HG03439 (cell line): ENCODE data around the gene AASDHPPT.
A peak's percentile ranks its signal among the peaks of the same experiment; 100 is the strongest.
"Not testable (repeated sequence)": the region's sequence is repeated elsewhere in the genome, so short reads cannot be mapped to it uniquely, and the experiment has no call there.

Experiments used
- ATAC-seq: cut with Tn5 transposase; IDR thresholded peaks from one replicate; pipeline ENCODE4 v1.9.1; 2021; ENCODE audit warnings: mild to moderate bottlenecking, moderate library complexity; ENCODE audit not compliant: unreplicated experiment

Gene AASDHPPT, protein sequence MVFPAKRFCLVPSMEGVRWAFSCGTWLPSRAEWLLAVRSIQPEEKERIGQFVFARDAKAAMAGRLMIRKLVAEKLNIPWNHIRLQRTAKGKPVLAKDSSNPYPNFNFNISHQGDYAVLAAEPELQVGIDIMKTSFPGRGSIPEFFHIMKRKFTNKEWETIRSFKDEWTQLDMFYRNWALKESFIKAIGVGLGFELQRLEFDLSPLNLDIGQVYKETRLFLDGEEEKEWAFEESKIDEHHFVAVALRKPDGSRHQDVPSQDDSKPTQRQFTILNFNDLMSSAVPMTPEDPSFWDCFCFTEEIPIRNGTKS

GRCh38 chr11:106077609-106078455 is at the start of gene AASDHPPT:
Gene AASDHPPT (plus strand): TSS chr11:106077662. CDS start chr11:106077711, 49 bp downstream.
- peak; percentile 27 for ATAC-seq

GRCh38 chr11:106030609-106031008 is 46.9 kb upstream of the AASDHPPT start:
- no peak for ATAC-seq

- no peak for ATAC-seq
Observed at GRCh38 chr11:106031202-106031810, 46.2 kb upstream of the AASDHPPT start.

DNA sequence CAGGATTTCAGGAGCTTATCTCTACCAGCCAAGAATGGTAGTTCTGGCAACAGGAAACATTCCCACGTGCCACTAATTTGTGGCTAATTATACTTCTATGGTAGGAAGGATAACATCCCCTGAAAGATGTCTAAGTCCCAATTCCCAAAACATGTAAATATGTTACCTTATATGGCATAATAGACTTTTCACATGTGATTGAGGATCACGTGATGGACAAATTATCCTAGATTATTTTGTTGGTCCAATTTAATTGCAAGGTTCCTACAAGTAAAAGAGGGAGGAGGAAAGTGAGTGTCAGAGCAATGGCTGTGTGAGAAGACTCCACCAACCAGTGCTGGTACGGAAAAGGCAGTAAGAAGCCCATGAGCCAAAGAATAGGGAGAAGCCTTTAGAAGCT is 45.5 kb upstream of the AASDHPPT start:
- ATAC-seq = no peak

- no peak for ATAC-seq
Observed at GRCh38 chr11:106032861-106033260, 44.6 kb upstream of the AASDHPPT start.

- no peak for ATAC-seq
Observed at GRCh38 chr11:106043540-106043939, 33.9 kb upstream of the AASDHPPT start.

DNA sequence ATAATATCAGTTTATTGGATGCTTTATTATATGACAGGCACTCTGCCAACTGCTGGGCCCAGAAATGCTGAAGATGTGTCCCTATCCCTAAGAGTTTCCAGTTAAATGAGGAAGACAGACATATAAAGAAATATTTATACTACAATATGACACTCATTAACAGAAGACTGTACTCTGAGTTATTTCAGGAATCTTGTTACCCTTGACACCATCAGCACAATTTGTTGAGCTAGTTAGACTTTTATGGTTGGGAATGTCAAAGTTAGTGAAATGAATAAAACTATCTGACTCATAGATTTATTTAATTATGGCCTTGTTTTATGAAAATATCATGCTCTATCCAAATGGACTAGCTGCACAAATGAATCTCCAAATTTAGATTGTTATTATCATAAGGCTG is 29.8 kb upstream of the AASDHPPT start:
- no peak for ATAC-seq

DNA sequence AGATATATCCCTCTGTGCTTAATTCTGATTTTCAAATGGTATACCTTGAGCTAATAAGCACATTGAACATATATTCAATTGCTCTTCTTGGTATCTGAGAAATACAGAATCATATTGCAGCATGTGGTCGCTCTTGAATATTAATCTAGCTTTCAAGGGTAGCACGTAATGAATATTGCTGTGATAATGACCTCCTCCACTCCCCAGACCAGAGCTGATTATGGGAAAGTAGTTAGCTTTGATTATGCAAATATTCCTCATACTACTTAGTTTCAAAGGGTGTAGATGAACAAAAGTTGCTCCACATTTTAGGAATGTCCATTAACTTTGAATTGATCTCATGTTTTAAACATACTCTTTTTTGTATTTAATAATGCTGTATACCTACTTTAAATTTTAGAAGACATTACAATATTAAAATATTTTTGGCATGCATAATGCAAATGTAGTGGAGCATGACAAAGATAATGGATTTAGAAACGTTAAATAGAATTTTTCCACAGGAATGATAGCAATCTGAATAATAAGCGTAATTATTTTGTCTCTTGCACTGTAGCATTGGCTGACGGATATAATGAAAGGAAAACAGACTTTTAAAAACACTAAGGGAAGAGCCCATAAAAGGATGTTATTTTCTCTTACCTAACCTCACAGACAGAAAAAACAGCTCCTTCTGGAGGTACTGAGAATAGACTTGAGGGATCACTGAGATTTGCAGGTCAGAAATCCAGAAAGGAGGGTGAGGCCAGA is 27.6 kb upstream of the AASDHPPT start:
- ATAC-seq = no peak

DNA sequence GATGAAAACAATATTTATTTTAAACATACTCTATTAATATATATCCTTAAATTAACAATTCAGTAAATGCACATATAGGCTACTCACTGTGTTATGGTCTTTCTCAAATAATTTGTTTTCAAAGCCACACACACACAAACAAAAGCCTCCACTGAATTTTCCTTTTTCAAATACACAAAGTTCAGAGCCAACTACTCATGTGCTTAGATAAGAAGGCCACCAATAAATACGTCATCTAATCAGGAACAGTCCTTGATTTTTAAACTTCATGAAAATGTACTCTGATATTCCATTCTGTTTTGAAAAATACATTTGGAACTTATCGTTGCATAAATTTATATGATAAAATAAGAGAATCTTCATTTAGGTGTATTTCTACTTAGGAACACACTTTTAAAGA is 26.4 kb upstream of the AASDHPPT start:
- ATAC-seq = no peak

GRCh38 chr11:106058377-106058776 is 19.1 kb upstream of the AASDHPPT start:
- not testable (repeated sequence) for ATAC-seq

GRCh38 chr11:106059617-106060016 is 17.8 kb upstream of the AASDHPPT start:
- no peak for ATAC-seq

GRCh38 chr11:106061249-106061784 is 16.1 kb upstream of the AASDHPPT start:
- no peak for ATAC-seq

GRCh38 chr11:106061954-106062949 is 15.2 kb upstream of the AASDHPPT start:
- no peak for ATAC-seq

DNA sequence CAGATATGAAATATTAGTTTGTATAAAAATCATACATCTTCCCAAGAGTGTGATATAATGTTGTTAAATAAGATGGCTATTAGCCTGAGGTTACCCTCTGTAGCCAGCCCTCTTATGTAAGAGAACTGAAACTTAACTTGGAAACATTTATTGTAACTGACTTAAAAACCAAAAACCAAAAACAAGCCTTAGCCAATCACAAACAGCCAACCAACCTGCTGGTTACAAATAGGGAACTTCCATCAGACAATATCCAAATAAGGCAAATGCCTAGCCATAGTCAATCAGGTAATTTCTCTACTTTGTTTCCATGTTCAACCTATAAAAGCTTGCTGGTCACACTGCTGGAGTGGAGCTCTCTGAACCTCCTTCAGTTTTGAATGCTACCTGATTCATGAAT is 14.5 kb upstream of the AASDHPPT start:
- no peak for ATAC-seq

DNA sequence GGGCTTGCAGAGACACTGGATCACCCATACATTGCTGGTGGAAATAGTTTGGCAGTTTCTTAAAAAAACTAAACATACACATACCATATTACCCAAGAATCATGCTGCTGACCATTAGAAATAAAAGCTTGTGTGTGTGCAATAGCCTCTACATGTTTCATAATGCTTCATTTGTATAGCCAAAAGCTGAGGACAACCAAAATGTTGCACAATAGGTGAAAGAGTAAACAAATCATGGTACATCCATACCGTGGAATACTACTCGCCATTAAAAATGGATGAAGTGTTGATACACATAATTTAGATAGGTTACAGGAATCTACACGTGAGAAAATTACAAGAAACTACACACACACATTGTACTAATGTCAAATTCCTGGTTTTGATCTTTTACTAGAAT is 6.9 kb upstream of the AASDHPPT start:
- ATAC-seq = no peak

DNA sequence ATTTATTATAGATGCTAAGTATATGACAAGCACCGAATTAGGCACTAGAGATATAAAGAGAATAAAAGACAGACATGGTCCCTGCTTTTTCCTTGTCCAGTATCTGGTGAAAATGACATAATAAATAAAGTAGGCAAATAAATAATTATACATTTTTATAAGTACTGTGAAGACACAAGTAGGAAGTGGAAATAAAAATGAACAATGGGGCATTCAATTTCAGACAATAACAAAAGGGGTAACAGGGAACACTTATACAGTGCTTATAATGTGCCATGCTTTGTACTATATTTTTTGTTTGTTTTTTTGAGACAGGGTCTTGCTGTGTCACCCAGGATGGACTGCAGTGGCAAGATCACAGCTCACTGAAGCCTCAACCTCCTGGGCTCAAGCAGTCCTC is 4.7 kb upstream of the AASDHPPT start:
- ATAC-seq = no peak

- no peak for ATAC-seq
Observed at GRCh38 chr11:106076171-106076918, 1.1 kb upstream of the AASDHPPT start.

GRCh38 chr11:106076919-106077608 is 398 bp upstream of the AASDHPPT start, which contains the start of gene KBTBD3:
Gene KBTBD3 (minus strand): TSS chr11:106077347. CDS start chr11:106059097, 18,250 bp downstream.
- peak; percentile 96 for ATAC-seq
